SU-DHL-6 (cell line): ENCODE measurements around the gene MTA3.

ENCODE experiments used
- H2AFZ ChIP-seq: fragments of 200-600 bp; sonication (generic); 2 replicates; pipeline ENCODE4 v1.6.1; 2014; ENCODE audit warnings: low read depth, mild to moderate bottlenecking, moderate library complexity, mixed read lengths, antibody characterized with exemption, low read length; ENCODE audit not compliant: severe bottlenecking
- H3F3A ChIP-seq: fragments of 200-600 bp; shearing (Covaris generic); 2 replicates; pipeline ENCODE4 v1.6.0; 2016; ENCODE audit warnings: antibody characterized with exemption, mild to moderate bottlenecking; ENCODE audit not compliant: insufficient read depth
- H3K27ac ChIP-seq: fragments of 200-600 bp; sonication (generic); 2 replicates; pipeline ENCODE4 v1.5.1; 2016; ENCODE audit warnings: low read depth, mild to moderate bottlenecking, low read length, moderate library complexity, mixed read lengths
- H3K27me3 ChIP-seq: fragments of 200-600 bp; sonication (generic), shearing (Covaris generic); 2 replicates; pipeline ENCODE4 v1.6.0; 2014; ENCODE audit warnings: mild to moderate bottlenecking, low read length
- H3K36me3 ChIP-seq: fragments of 200-600 bp; sonication (generic); 2 replicates; pipeline ENCODE4 v1.6.1; 2014; ENCODE audit warnings: mild to moderate bottlenecking, low read length, mixed read lengths
- H3K4me2 ChIP-seq: fragments of 300-600, 200-600 bp; shearing (Covaris generic), sonication (generic); 2 replicates; pipeline ENCODE4 v1.6.0; 2014; ENCODE audit warnings: low read length, low read depth, mild to moderate bottlenecking; ENCODE audit not compliant: poor library complexity, severe bottlenecking
- H3K4me3 ChIP-seq: fragments of 200-600 bp; sonication (generic); 2 replicates; pipeline ENCODE4 v1.5.1; 2014; ENCODE audit warnings: antibody characterized with exemption, low read length, mild to moderate bottlenecking, mixed read lengths; ENCODE audit not compliant: insufficient read depth, poor library complexity, severe bottlenecking
- H3K79me2 ChIP-seq: fragments of 200-600 bp; sonication (generic); 2 replicates; pipeline ENCODE4 v1.6.1; 2014; ENCODE audit warnings: mild to moderate bottlenecking, low read length, moderate library complexity; ENCODE audit not compliant: insufficient read depth
- H3K9ac ChIP-seq: fragments of 200-600 bp; sonication (generic); 2 replicates; pipeline ENCODE4 v1.7.0; 2014; ENCODE audit warnings: mild to moderate bottlenecking, low read length
- H3K9me2 ChIP-seq: fragments of 200-600 bp; sonication (generic); replicated peaks from 2 replicates; pipeline ENCODE4 v1.6.1; 2014; ENCODE audit warnings: low read length; ENCODE audit not compliant: insufficient read depth
- H3K9me3 ChIP-seq: fragments of 200-600 bp; sonication (generic); 2 replicates; pipeline ENCODE4 v1.6.1; 2014; ENCODE audit warnings: low read length, mixed read lengths; ENCODE audit not compliant: insufficient read depth
- H4K20me1 ChIP-seq: fragments of 200-600 bp; sonication (generic); 2 replicates; pipeline ENCODE4 v1.6.1; 2014; ENCODE audit warnings: low read depth, mild to moderate bottlenecking, antibody characterized with exemption, low read length, moderate library complexity, mixed read lengths
- EZH2phosphoT487 ChIP-seq: fragments of 200-600 bp; sonication (generic), shearing (Covaris generic); conservative IDR thresholded peaks from 2 replicates; pipeline ENCODE4 v1.6.1; 2018; ENCODE audit warnings: mild to moderate bottlenecking, antibody characterized with exemption, low read length, moderate library complexity, mixed read lengths
- TF ChIP-seq, protein P1 (sequence below): fragments of 200-600 bp; sonication (generic); IDR thresholded peaks from one replicate; pipeline ENCODE4 v1.5.1; 2017; ENCODE audit warnings: antibody characterized with exemption, mild to moderate bottlenecking, low read length, moderate library complexity; ENCODE audit not compliant: insufficient read depth, poor library complexity, severe bottlenecking

MTA3 gene

DNA sequence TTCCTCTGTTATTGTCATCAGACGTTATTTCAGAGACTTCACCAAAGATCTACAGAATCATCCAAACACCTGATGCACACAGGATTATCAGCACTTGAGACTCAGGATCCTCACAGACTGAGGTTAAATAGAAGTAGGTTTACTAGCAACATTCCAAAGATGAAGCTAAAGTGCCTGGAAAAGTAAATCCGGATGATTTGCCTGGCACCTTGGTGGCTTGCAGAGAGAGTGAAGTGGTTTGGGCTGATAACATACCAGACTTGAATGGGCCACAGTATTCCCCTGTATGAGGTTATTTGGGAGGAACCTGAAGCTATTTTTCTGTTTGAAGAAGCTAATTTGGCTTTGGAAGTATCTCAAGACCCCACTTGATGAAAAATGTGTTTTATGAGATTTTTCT is 144.5 kb downstream of the MTA3 start:
- Histone ChIP-seq H3K27me3 (no peaks in the 10 kb centered on the region), H2AFZ (no peak overlapping the region), H3K9me3 (no peaks in the 10 kb centered on the region), H3K4me2 (no peak overlapping the region), H3K4me3 (no peak overlapping the region), H4K20me1 (no peaks in the 10 kb centered on the region), H3K9me2 (no peaks in the 10 kb centered on the region), H3K36me3 (peaks cover 16% of the 10 kb centered on the region; the same call in 1 of the 2 replicates), H3K27ac (no peak overlapping the region), H3F3A (no peaks in the 10 kb centered on the region), H3K9ac (no peak overlapping the region), H3K79me2 (no peaks in the 10 kb centered on the region)
- TF ChIP-seq, protein P1, sequence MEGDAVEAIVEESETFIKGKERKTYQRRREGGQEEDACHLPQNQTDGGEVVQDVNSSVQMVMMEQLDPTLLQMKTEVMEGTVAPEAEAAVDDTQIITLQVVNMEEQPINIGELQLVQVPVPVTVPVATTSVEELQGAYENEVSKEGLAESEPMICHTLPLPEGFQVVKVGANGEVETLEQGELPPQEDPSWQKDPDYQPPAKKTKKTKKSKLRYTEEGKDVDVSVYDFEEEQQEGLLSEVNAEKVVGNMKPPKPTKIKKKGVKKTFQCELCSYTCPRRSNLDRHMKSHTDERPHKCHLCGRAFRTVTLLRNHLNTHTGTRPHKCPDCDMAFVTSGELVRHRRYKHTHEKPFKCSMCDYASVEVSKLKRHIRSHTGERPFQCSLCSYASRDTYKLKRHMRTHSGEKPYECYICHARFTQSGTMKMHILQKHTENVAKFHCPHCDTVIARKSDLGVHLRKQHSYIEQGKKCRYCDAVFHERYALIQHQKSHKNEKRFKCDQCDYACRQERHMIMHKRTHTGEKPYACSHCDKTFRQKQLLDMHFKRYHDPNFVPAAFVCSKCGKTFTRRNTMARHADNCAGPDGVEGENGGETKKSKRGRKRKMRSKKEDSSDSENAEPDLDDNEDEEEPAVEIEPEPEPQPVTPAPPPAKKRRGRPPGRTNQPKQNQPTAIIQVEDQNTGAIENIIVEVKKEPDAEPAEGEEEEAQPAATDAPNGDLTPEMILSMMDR: no peak
- TF ChIP-seq EZH2phosphoT487: no peak

DNA sequence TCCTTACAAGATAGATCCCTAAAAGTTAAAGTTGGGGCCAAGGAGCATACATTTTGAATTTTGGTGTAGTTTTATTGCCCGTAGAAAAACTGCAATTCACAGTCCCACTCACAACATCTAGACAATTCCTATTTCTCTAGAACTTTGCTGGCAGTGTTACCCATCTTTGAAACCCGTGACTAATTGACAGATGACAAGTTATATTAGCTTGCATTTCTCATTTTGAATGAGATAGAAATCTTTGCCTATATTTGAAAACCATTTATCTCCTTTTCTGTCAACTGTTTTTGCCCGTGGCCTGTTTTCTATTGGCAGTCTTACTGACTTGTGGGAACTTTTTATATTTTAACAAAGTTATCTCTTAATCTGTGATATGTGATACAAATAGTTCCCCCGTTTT is 145.5 kb downstream of the MTA3 start:
- Histone ChIP-seq H3K4me3 (no peak overlapping the region), H3K36me3 (peaks cover 9% of the 10 kb centered on the region; the same call in 1 of the 2 replicates), H3K27ac (no peak overlapping the region), H4K20me1 (no peaks in the 10 kb centered on the region), H3K9me2 (no peaks in the 10 kb centered on the region), H3K9ac (no peak overlapping the region), H3K27me3 (no peaks in the 10 kb centered on the region), H3K79me2 (no peaks in the 10 kb centered on the region), H2AFZ (no peak overlapping the region), H3K9me3 (no peaks in the 10 kb centered on the region), H3K4me2 (no peak overlapping the region), H3F3A (no peaks in the 10 kb centered on the region)
- TF ChIP-seq EZH2phosphoT487: no peak
- TF ChIP-seq, protein P1: no peak

GRCh38 chr2:42714686-42715085 is 146.3 kb downstream of the MTA3 start:
- TF ChIP-seq, protein P1: no peak
- TF ChIP-seq EZH2phosphoT487: no peak
- no peaks in the 10 kb centered on the region for H3K9me3 ChIP-seq

More at GRCh38 chr2:42714686-42715085, 146.3 kb downstream of the MTA3 start:
- Histone ChIP-seq H3K27ac (no peak overlapping the region), H4K20me1 (no peaks in the 10 kb centered on the region), H3K4me3 (no peak overlapping the region), H3K79me2 (no peaks in the 10 kb centered on the region), H3K9me2 (no peaks in the 10 kb centered on the region), H3K27me3 (no peaks in the 10 kb centered on the region), H3F3A (no peaks in the 10 kb centered on the region), H3K4me2 (no peak overlapping the region), H3K9ac (no peak overlapping the region), H3K36me3 (peaks cover 2% of the 10 kb centered on the region; the same call in 1 of the 2 replicates), H2AFZ (no peak overlapping the region)
